ENCODE results near the gene NDUFA8.
A peak's percentile ranks its signal among the peaks of the same experiment; 100 is the strongest.

NDUFA8 gene

GRCh38 chr9:122183501-122183900 is 23.9 kb upstream of the NDUFA8 start:
- DNase-seq = no peak

- DNase-seq = no peak
Measured at GRCh38 chr9:122180633-122181032, 21.1 kb upstream of the NDUFA8 start.

- no peak for DNase-seq
Measured at GRCh38 chr9:122179690-122180074, 20.1 kb upstream of the NDUFA8 start.

- no peak for DNase-seq
Measured at GRCh38 chr9:122179054-122179689, 19.6 kb upstream of the NDUFA8 start.

GRCh38 chr9:122176916-122177315 is 17.3 kb upstream of the NDUFA8 start:
- DNase-seq = no peak

GRCh38 chr9:122173670-122174069 is 14.1 kb upstream of the NDUFA8 start:
- no peak for DNase-seq

GRCh38 chr9:122172131-122172530 is 12.6 kb upstream of the NDUFA8 start:
- no peak for DNase-seq

GRCh38 chr9:122168356-122168755 is 8.8 kb upstream of the NDUFA8 start:
- DNase-seq = no peak

GRCh38 chr9:122164286-122164685 is 4.7 kb upstream of the NDUFA8 start:
- no peak for DNase-seq

- no peak for DNase-seq
Measured at GRCh38 chr9:122162415-122162814, 2.8 kb upstream of the NDUFA8 start.

- no peak for DNase-seq
Measured at GRCh38 chr9:122159925-122160246, 307 bp upstream of the NDUFA8 start.

- peak; percentile 27 to 31 for DNase-seq
Measured at GRCh38 chr9:122158202-122158601, 1.4 kb downstream of the NDUFA8 start.

- DNase-seq = no peak
Measured at GRCh38 chr9:122155796-122156195, 3.8 kb downstream of the NDUFA8 start.

- DNase-seq = no peak
Measured at GRCh38 chr9:122151267-122151828, 8.2 kb downstream of the NDUFA8 start.

- no peak for DNase-seq
Measured at GRCh38 chr9:122145592-122145863, 14.1 kb downstream of the NDUFA8 start.

- DNase-seq = no peak
Measured at GRCh38 chr9:122144836-122145591, 14.6 kb downstream of the NDUFA8 start.

- no peak for DNase-seq
Measured at GRCh38 chr9:122143876-122144405, 15.6 kb downstream of the NDUFA8 start.

GRCh38 chr9:122143296-122143695 is 16.3 kb downstream of the NDUFA8 start:
- no peak for DNase-seq

GRCh38 chr9:122141671-122142070 is 17.9 kb downstream of the NDUFA8 start:
- no peak for DNase-seq

- no peak for DNase-seq
Measured at GRCh38 chr9:122140368-122141193, 19.0 kb downstream of the NDUFA8 start.

- DNase-seq = no peak
Measured at GRCh38 chr9:122138560-122139268, 20.9 kb downstream of the NDUFA8 start.

- no peak for DNase-seq
Measured at GRCh38 chr9:122135529-122135859, 24.1 kb downstream of the NDUFA8 start.

Data from CD4-positive, alpha-beta T cell treated with Interferon alpha-2 for 1 hour (primary cell).